GM12891 (cell line): ENCODE results near the gene LRRC36.

ENCODE experiments used
- POLR2A ChIP-seq: IDR thresholded peaks from 2 replicates; pipeline ENCODE4 v1.6.1; 2011; ENCODE audit warnings: low read depth, low read length, control low read depth
- POLR2AphosphoS5 ChIP-seq: IDR thresholded peaks from 2 replicates; pipeline ENCODE4 v1.6.1; 2011; ENCODE audit warnings: low read depth, low read length, control low read depth
- SPI1 ChIP-seq: IDR thresholded peaks from 2 replicates; pipeline ENCODE4 v1.6.1; 2011; ENCODE audit warnings: low read depth, low read length, control low read depth
- TAF1 ChIP-seq: IDR thresholded peaks from 2 replicates; pipeline ENCODE4 v1.6.1; 2011; ENCODE audit warnings: low read depth, low read length, control low read depth

- no peak for TF ChIP-seq POLR2A
- TF ChIP-seq POLR2AphosphoS5: no peak
- no peak for TF ChIP-seq TAF1
- TF ChIP-seq SPI1: no peak
Observed at GRCh38 chr16:67384778-67385510, 58.3 kb downstream of the LRRC36 start.
